Right lobe of liver (tissue), 6 donors: ENCODE measurements around the gene USP7. TPM values are rescaled to one million over a fixed set of nuclear protein-coding genes. Genes with fewer than 3 reads are reported as not detected.
A peak's percentile ranks its signal among the peaks of the same experiment; 100 is the strongest.

Source experiments
- ATAC-seq, 4 donors: fragments of 200-7000 bp; cut with Tn5 transposase; one replicate each; pipeline ENCODE4 v1.9.1; 2020; ENCODE audit warnings: mild to moderate bottlenecking in 4 of 4, moderate library complexity in 4 of 4
- DNase-seq, 3 donors: peaks; one replicate each; pipeline ENCODE4 v3.0.0-alpha.2; 2020
- H3K27ac ChIP-seq, 3 donors: fragments of 200-600 bp; one replicate each; pipeline ENCODE4 v1.8.0; 2022
- H3K27me3 ChIP-seq, 2 donors: fragments of 200-600 bp; one replicate each; pipeline ENCODE4 v1.8.0; 2022
- H3K36me3 ChIP-seq, 4 donors: fragments of 200-600 bp; sonication (generic) in 1 of 4; one replicate each; pipeline versions ENCODE4 v1.5.1 to v1.8.0; 2017 to 2022; ENCODE audit warnings: control low read depth in 1 of 4
- H3K4me1 ChIP-seq, 4 donors: fragments of 200-600 bp; sonication (generic) in 1 of 4; one replicate each; pipeline versions ENCODE4 v1.5.1 to v1.8.0; 2017 to 2022; ENCODE audit warnings: control low read depth in 1 of 4
- H3K4me3 ChIP-seq, 3 donors: fragments of 200-600 bp; one replicate each; pipeline ENCODE4 v1.8.0; 2022
- H3K9me3 ChIP-seq, 4 donors: fragments of 200-600 bp; sonication (generic) in 1 of 4; one replicate each; pipeline versions ENCODE4 v1.5.1 to v1.8.0; 2017 to 2022; ENCODE audit warnings: control low read depth in 1 of 4
- POLR2A ChIP-seq: fragments of 450-650 bp; IDR thresholded peaks from one replicate; pipeline ENCODE4 v1.6.1; 2017; ENCODE audit warnings: antibody characterized with exemption, mild to moderate bottlenecking
- WGBS: methylation state at CpG from one replicate; pipeline ENCODE4 v1.1.6; 2018; ENCODE audit warnings: low coverage, low lambda C conversion rate; ENCODE audit not compliant: insufficient coverage; ENCODE audit errors: missing lambda C conversion rate; 5-methylcytosine and 5-hydroxymethylcytosine counted together
- intact Hi-C, 2 donors: fragments of 100-400 bp; cut with DNase I; formaldehyde crosslinking; loops; one replicate each; pipeline versions ENCODE4 v1.11.2 to v1.14.1; 2022
- total RNA-seq, 6 experiments: library from RNA; depleted of rRNA in 2 of 6; stranded (reverse); fragments of >200 nt in 2 of 6; fragmentation: NEBNext Ultra II Directional in 3 of 6; extraction: Animal tissue kit (Norgen Biotek cat#: 25700) in 3 of 6; gene quantifications; one replicate each; pipeline versions ENCODE4 v1.1.0 to v1.2.4, GENCODE V29; 2016 to 2023
- TF ChIP-seq, protein P1 (sequence below), 4 donors: fragments of 200-600 bp in 3 of 4; fragments of 450-650 bp in 1 of 4; IDR thresholded peaks; one replicate each; pipeline versions ENCODE4 v1.5.1 to v1.8.0; 2016 to 2022; ENCODE audit warnings: antibody characterized with exemption in 4 of 4, mild to moderate bottlenecking in 2 of 4
- donor health status: DM: no; HTN: yes; CAD: no.
- donor health status: DM: no; HTN: no; CAD: no.
- donor health status: DM: no; HTN: no; CAD: no.
- donor health status: DM: no; HTN: yes; CAD: no.
- donor health status: DM: no; HTN: yes; CAD: no.

USP7 gene
- total RNA-seq, 6 experiments from 2014 or later: 46.8 to 55.8 (median 49.1) TPM

GRCh38 chr16:8863594-8864424 lies 99.9 kb downstream of the USP7 start:
- TF ChIP-seq POLR2A: peak; percentile 14
- TF ChIP-seq, protein P1, sequence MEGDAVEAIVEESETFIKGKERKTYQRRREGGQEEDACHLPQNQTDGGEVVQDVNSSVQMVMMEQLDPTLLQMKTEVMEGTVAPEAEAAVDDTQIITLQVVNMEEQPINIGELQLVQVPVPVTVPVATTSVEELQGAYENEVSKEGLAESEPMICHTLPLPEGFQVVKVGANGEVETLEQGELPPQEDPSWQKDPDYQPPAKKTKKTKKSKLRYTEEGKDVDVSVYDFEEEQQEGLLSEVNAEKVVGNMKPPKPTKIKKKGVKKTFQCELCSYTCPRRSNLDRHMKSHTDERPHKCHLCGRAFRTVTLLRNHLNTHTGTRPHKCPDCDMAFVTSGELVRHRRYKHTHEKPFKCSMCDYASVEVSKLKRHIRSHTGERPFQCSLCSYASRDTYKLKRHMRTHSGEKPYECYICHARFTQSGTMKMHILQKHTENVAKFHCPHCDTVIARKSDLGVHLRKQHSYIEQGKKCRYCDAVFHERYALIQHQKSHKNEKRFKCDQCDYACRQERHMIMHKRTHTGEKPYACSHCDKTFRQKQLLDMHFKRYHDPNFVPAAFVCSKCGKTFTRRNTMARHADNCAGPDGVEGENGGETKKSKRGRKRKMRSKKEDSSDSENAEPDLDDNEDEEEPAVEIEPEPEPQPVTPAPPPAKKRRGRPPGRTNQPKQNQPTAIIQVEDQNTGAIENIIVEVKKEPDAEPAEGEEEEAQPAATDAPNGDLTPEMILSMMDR (IDR thresholded peaks at IDR 0.05): peak in 2 of 4 donors; percentile 22 to 30
- intact Hi-C loops: loop anchor here in 1 of 2 donors (10.0 kb wide), 1 partner anchor 59 kb away; no protein-coding TSS in a partner anchor
- Histone ChIP-seq H3K27me3 (no peaks in the 10 kb centered on the region), H3K9me3 (no peaks in the 10 kb centered on the region), H3K27ac (peak overlapping the region; percentile 75 to 89 (median 76)), H3K36me3 (no peaks in the 10 kb centered on the region), H3K4me3 (peak overlapping the region in 1 of 3 donors; percentile 25), H3K4me1 (peaks cover 0 to 68% (median 34%) of the 10 kb centered on the region in 4 donors)
- WGBS: 18% methylated on average over 5 of the region's 17 CpGs
- DNase-seq (peak; percentile 92 to 98 (median 97)), ATAC-seq (peak; percentile 59 to 82 (median 72))

DNA sequence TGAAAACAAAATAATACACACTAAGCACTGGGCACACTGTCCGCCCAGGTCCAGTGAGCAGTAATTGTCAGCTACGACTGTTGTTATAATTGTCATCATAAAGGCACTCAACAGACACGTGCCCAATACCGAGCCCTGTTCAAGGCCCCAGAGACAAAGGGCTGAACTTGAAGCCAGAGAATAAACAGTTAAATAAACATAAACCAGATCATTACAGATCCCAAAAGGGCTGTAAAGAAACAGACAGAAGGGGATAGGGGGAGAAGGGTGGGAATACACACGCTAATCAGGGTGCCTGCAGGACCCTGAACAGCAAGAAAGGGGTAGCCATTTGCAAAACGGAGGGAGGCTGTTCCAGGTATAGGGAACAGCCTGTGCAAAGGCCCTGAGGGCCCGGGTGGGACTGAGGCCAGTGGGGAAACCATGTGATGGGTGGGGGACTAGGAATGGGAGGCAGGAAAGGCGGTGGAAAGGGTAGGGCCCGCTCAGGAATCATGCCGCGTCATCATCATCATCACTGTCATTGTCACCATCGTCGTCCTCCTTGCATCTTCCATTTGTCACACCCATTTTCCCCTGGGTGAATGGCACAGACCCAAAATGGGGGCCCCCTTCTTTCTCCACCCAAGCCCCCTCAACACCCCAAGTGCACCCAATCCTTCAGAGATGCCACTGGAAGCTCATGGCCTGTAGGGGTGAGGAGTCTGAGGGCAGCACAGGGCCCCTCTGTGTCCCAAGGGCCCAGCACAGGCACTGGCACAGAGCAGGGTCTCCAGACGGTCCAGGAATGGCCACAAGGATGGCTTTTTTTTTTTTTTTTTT lies 101.2 kb downstream of the USP7 start:
- Histone ChIP-seq H3K9me3 (no peaks in the 10 kb centered on the region), H3K27me3 (no peaks in the 10 kb centered on the region), H3K4me3 (peak overlapping the region in 2 of 3 donors; percentile 40 to 52), H3K36me3 (peaks cover 0 to 10% (median 0%) of the 10 kb centered on the region in 4 donors), H3K4me1 (peaks cover 0 to 68% (median 34%) of the 10 kb centered on the region in 4 donors), H3K27ac (peak overlapping the region; percentile 76 to 89 (median 85))
- intact Hi-C loops: loop anchor here in 1 of 2 donors (10.0 kb wide), 1 partner anchor 58 kb away; no protein-coding TSS in a partner anchor
- WGBS: 62% methylated on average over 14 of the region's 14 CpGs
- peak in 1 of 3 donors; percentile 31 for DNase-seq
- ATAC-seq: no peak
- TF ChIP-seq, protein P1 (IDR thresholded peaks at IDR 0.05): no peak
- no peak for TF ChIP-seq POLR2A

DNA sequence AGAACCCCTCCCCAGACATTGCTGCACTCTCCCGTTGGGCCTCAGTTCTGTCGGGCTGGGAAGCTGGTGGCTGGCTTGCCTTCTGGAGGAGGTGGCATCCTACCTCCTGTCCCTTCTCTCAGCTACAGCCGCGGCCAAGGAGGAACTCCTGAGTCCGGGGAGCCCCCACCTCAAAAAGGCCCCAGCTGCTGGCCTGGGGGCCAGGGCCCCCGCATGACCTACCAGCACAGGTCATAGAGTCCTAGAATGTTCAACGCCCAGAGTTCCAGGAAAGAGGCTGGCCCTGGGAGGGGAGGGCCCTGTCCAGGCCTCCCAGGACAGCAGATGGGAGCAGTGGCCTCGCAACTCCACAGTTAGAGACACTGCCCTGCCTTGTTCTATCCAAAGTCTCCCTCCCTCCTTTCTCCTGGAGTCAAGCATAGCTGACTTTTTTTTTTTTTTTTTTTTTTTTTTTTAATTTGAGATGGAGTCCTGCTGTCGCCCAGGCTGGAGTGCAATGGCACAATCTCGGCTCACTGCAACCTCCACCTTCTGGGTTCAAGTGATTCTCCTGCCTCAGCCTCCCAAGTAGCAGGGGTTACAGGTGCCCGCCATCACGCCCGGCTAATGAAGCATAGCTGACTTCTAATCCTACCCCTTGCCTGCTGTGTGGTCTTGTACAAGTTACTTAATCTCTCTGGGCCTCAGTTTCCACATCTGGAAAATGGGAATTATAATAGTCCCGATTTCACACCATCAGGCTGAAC lies 102.0 kb downstream of the USP7 start:
- Histone ChIP-seq H3K4me3 (peak overlapping the region; percentile 29 to 52 (median 40)), H3K9me3 (no peaks in the 10 kb centered on the region), H3K27ac (peak overlapping the region; percentile 76 to 89 (median 85)), H3K36me3 (peaks cover 0 to 10% (median 0%) of the 10 kb centered on the region in 4 donors), H3K4me1 (peaks cover 0 to 68% (median 33%) of the 10 kb centered on the region in 4 donors), H3K27me3 (no peaks in the 10 kb centered on the region)
- DNase-seq: peak; percentile 74 to 83 (median 77)
- TF ChIP-seq POLR2A: no peak
- TF ChIP-seq, protein P1 (IDR thresholded peaks at IDR 0.05): no peak
- 41% methylated on average over 7 of the region's 14 CpGs for WGBS
- intact Hi-C loops: loop anchor here in 1 of 2 donors (10.0 kb wide), 1 partner anchor 57 kb away; no protein-coding TSS in a partner anchor
- peak; percentile 39 to 55 (median 44) for ATAC-seq
